Body of pancreas (tissue), 4 donors: ENCODE results near the gene ODR4.

Experiments
- CTCF ChIP-seq, 7 experiments: fragments of 450-650 bp in 4 of 7; fragments of 200-600 bp in 3 of 7; sonication (generic) in 3 of 7; IDR thresholded peaks; one replicate each; pipeline ENCODE4 v1.5.1; 2016 to 2019; ENCODE audit warnings: antibody characterized with exemption in 7 of 7
- POLR2A ChIP-seq, 3 donors: fragments of 450-650 bp; IDR thresholded peaks; one replicate each; pipeline ENCODE4 v1.6.1; 2016; ENCODE audit warnings: antibody characterized with exemption in 3 of 3, mild to moderate bottlenecking in 2 of 3

GRCh38 chr1:186424539-186424938 is 48.9 kb downstream of the ODR4 start:
- TF ChIP-seq CTCF (IDR thresholded peaks at IDR 0.05) (no peak), POLR2A (IDR thresholded peaks at IDR 0.05) (no peak)
